Esophagus squamous epithelium (tissue), 5 donors: ENCODE measurements around the gene COX8A. TPM values are rescaled to one million over a fixed set of nuclear protein-coding genes. Genes with fewer than 3 reads are reported as not detected.

Experiments used
- DNase-seq: peaks from one replicate; lab custom pipeline; 2025; lab: John Stamatoyannopoulos, UW
- H3K27ac ChIP-seq, 4 donors: fragments of 200-600 bp; sonication (generic); one replicate each; pipeline ENCODE4 v1.5.1; 2016 to 2019; ENCODE audit warnings: mild to moderate bottlenecking in 1 of 4
- H3K27me3 ChIP-seq, 4 donors: fragments of 200-600 bp; sonication (generic); 1 replicate in 3 of 4; 2 replicates in 1 of 4; pipeline versions ENCODE4 v1.5.1 to v1.6.0; 2017 to 2021; ENCODE audit warnings: antibody characterized with exemption in 1 of 4
- H3K36me3 ChIP-seq, 3 donors: fragments of 200-600 bp; sonication (generic); one replicate each; pipeline ENCODE4 v1.5.1; 2016 to 2019
- H3K4me1 ChIP-seq, 3 donors: fragments of 200-600 bp; sonication (generic); one replicate each; pipeline ENCODE4 v1.5.1; 2017 to 2019
- H3K4me3 ChIP-seq, 4 donors: fragments of 200-600 bp; sonication (generic); 1 replicate in 3 of 4; 2 replicates in 1 of 4; pipeline ENCODE4 v1.5.1; 2016 to 2019; ENCODE audit warnings: mild to moderate bottlenecking in 2 of 4, moderate library complexity in 1 of 4
- H3K9me3 ChIP-seq, 3 donors: fragments of 200-600 bp; sonication (generic); one replicate each; pipeline ENCODE4 v1.5.1; 2016 to 2019
- CTCF ChIP-seq, 6 experiments: fragments of 450-650 bp in 4 of 6; fragments of 200-600 bp in 2 of 6; sonication (generic) in 2 of 6; IDR thresholded peaks; one replicate each; pipeline ENCODE4 v1.5.1; 2016 to 2019; ENCODE audit warnings: antibody characterized with exemption in 6 of 6, mild to moderate bottlenecking in 4 of 6, moderate library complexity in 4 of 6
- POLR2A ChIP-seq, 4 donors: fragments of 450-650 bp; IDR thresholded peaks; one replicate each; pipeline ENCODE4 v1.6.1; 2017; ENCODE audit warnings: antibody characterized with exemption in 4 of 4, mild to moderate bottlenecking in 4 of 4, moderate library complexity in 3 of 4
- WGBS, 2 donors: methylation state at CpG; one replicate each; pipeline ENCODE4 v1.1.5; 2018; 5-methylcytosine and 5-hydroxymethylcytosine counted together
- intact Hi-C: fragments of 100-400 bp; cut with DNase I; formaldehyde crosslinking; loops from one replicate; pipeline ENCODE4 v1.15.0; 2022
- total RNA-seq, 4 donors: library from RNA; depleted of rRNA; stranded (reverse); fragments of >200 nt; gene quantifications; one replicate each; pipeline ENCODE4 v1.1.0, GENCODE V29; 2016
- donor health status: DM: yes; HTN: yes; CAD: no.

The COX8A gene
- total RNA-seq, 4 donors from 2014 or later: 417 to 745 (median 637) TPM

GRCh38 chr11:63937713-63938478 lies 36.5 kb upstream of the COX8A start:
- Histone ChIP-seq H3K9me3 (no peaks in the 10 kb centered on the region), H3K27me3 (no peaks in the 10 kb centered on the region), H3K4me3 (peak overlapping the region; percentile 65 to 83 (median 80)), H3K27ac (peak overlapping the region; percentile 72 to 87 (median 80)), H3K4me1 (peaks cover 5 to 39% (median 29%) of the 10 kb centered on the region in 3 donors), H3K36me3 (no peaks in the 10 kb centered on the region)
- 22 to 49% methylated on average over 12 to 24 of the region's 30 CpGs for WGBS, 2 donors
- DNase-seq: no peak
- intact Hi-C loops: no loop called here
- no peak for TF ChIP-seq CTCF (IDR thresholded peaks at IDR 0.05)
- no peak for TF ChIP-seq POLR2A (IDR thresholded peaks at IDR 0.05)

- peak in 1 of 4 donors; percentile 11 for TF ChIP-seq POLR2A (IDR thresholded peaks at IDR 0.05)
- TF ChIP-seq CTCF (IDR thresholded peaks at IDR 0.05): peak in 3 of 6 experiments; percentile 11 to 30 (median 12)
- Histone ChIP-seq H3K4me1 (peaks cover 5 to 39% (median 29%) of the 10 kb centered on the region in 3 donors), H3K9me3 (no peaks in the 10 kb centered on the region), H3K27ac (peak within 1 kb of the TSS; percentile 72 to 87 (median 80)), H3K4me3 (peak within 1 kb of the TSS; percentile 65 to 83 (median 80)), H3K27me3 (no peaks in the 10 kb centered on the region), H3K36me3 (no peaks in the 10 kb centered on the region)
- WGBS, 2 donors: 0% methylated on average over 11 to 16 of the region's 92 CpGs
- intact Hi-C loops: no loop called here
- DNase-seq: peak; percentile 72
Measured at GRCh38 chr11:63938479-63939396, 35.7 kb upstream of the COX8A start, which contains the start of gene NAA40. TSS of gene NAA40 (plus strand) at chr11:63939002. CDS start at chr11:63939097, 95 bp downstream.

- peaks cover 5 to 44% (median 29%) of the 10 kb centered on the region in 3 donors for H3K4me1 ChIP-seq
- no peaks in the 10 kb centered on the region for H3K36me3 ChIP-seq
- TF ChIP-seq POLR2A (IDR thresholded peaks at IDR 0.05) (no peak), CTCF (IDR thresholded peaks at IDR 0.05) (peak in 1 of 6 experiments; percentile 8)
- no peak for DNase-seq
- WGBS, 2 donors: 0 to 5% methylated on average over 11 to 13 of the region's 26 CpGs
- no peaks in the 10 kb centered on the region for H3K9me3 ChIP-seq
- intact Hi-C loops: no loop called here
- peak overlapping the region; percentile 65 to 83 (median 80) for H3K4me3 ChIP-seq
- H3K27ac ChIP-seq: peak overlapping the region; percentile 72 to 87 (median 80)
- H3K27me3 ChIP-seq: no peaks in the 10 kb centered on the region
Measured at GRCh38 chr11:63939397-63939891, 35.0 kb upstream of the COX8A start.

- Histone ChIP-seq H3K4me3 (no peak overlapping the region), H3K36me3 (no peaks in the 10 kb centered on the region), H3K27ac (peak overlapping the region; percentile 7 to 67 (median 43)), H3K27me3 (no peaks in the 10 kb centered on the region), H3K4me1 (peaks cover 14 to 58% (median 29%) of the 10 kb centered on the region in 3 donors), H3K9me3 (no peaks in the 10 kb centered on the region)
- no peak for DNase-seq
- WGBS, 2 donors: 62 to 65% methylated on average over 6 of the region's 6 CpGs
- TF ChIP-seq CTCF (IDR thresholded peaks at IDR 0.05) (no peak), POLR2A (IDR thresholded peaks at IDR 0.05) (no peak)
- intact Hi-C loops: loop anchor here (10.0 kb wide), 1 partner anchor 166 kb away; no protein-coding TSS in a partner anchor
Measured at GRCh38 chr11:63940786-63941185, 33.6 kb upstream of the COX8A start.
